Loucy (cell line): ENCODE data around the gene WDR6.

Source experiments
- H2AFZ ChIP-seq: fragments of 200-600 bp; sonication (generic); 2 replicates; pipeline ENCODE4 v1.6.0; 2016; ENCODE audit warnings: antibody characterized with exemption, mild to moderate bottlenecking, low read length, moderate library complexity
- H3F3A ChIP-seq: fragments of 200-600 bp; 2 replicates; pipeline ENCODE4 v1.6.0; 2016; ENCODE audit warnings: antibody characterized with exemption, low read depth, mild to moderate bottlenecking
- H3K27me3 ChIP-seq: fragments of 200-600 bp; sonication (generic); 2 replicates; pipeline ENCODE4 v1.6.1; 2014; ENCODE audit warnings: low read length, mild to moderate bottlenecking; ENCODE audit not compliant: insufficient read depth, poor library complexity, severe bottlenecking
- H3K36me3 ChIP-seq: fragments of 200-600 bp; sonication (generic); 2 replicates; pipeline ENCODE4 v1.6.1; 2016; ENCODE audit warnings: low read length; ENCODE audit not compliant: insufficient read depth
- H3K4me1 ChIP-seq: fragments of 200-600 bp; sonication (generic); 2 replicates; pipeline ENCODE4 v1.5.1; 2014; ENCODE audit warnings: low read length, mild to moderate bottlenecking; ENCODE audit not compliant: insufficient read depth, poor library complexity, severe bottlenecking
- H3K4me2 ChIP-seq: fragments of 200-600 bp; sonication (generic); 2 replicates; pipeline ENCODE4 v1.6.0; 2014; ENCODE audit warnings: antibody characterized with exemption, low read length, low read depth, mild to moderate bottlenecking; ENCODE audit not compliant: poor library complexity, severe bottlenecking
- H3K4me3 ChIP-seq: fragments of 200-600 bp; sonication (generic); 2 replicates; pipeline ENCODE4 v1.5.1; 2014; ENCODE audit warnings: low read length, mild to moderate bottlenecking, mixed read lengths; ENCODE audit not compliant: poor library complexity, severe bottlenecking
- H3K79me2 ChIP-seq: fragments of 200-600 bp; sonication (generic); 2 replicates; pipeline ENCODE4 v1.6.1; 2014; ENCODE audit warnings: low read length; ENCODE audit not compliant: insufficient read depth
- H3K9ac ChIP-seq: fragments of 200-600 bp; sonication (generic); 2 replicates; pipeline ENCODE4 v1.6.0; 2014; ENCODE audit warnings: mild to moderate bottlenecking, low read depth, low read length, moderate library complexity; ENCODE audit not compliant: poor library complexity, severe bottlenecking
- H3K9me2 ChIP-seq: fragments of 200-600 bp; sonication (generic); replicated peaks from 2 replicates; pipeline ENCODE4 v1.6.1; 2016; ENCODE audit warnings: low read depth, low read length, mixed read lengths
- H3K9me3 ChIP-seq: fragments of 200-600 bp; sonication (generic); 2 replicates; pipeline ENCODE4 v1.6.1; 2014; ENCODE audit warnings: mild to moderate bottlenecking, antibody characterized with exemption, low read length, low read depth; ENCODE audit not compliant: insufficient read depth
- H4K20me1 ChIP-seq: fragments of 200-600 bp; sonication (generic); 2 replicates; pipeline ENCODE4 v1.6.0; 2014; ENCODE audit warnings: antibody characterized with exemption, low read length, mild to moderate bottlenecking; ENCODE audit not compliant: insufficient read depth, poor library complexity, severe bottlenecking
- EZH2phosphoT487 ChIP-seq: fragments of 200-600 bp; IDR thresholded peaks from 2 replicates; pipeline ENCODE4 v1.6.1; 2018; ENCODE audit warnings: antibody characterized with exemption, mild to moderate bottlenecking, moderate library complexity, borderline replicate concordance
- TF ChIP-seq, protein P1 (sequence below): fragments of 200-600 bp; sonication (generic); conservative IDR thresholded peaks from 2 replicates; pipeline ENCODE4 v1.5.1; 2014; ENCODE audit warnings: mild to moderate bottlenecking, antibody characterized with exemption, low read length

The WDR6 gene

DNA sequence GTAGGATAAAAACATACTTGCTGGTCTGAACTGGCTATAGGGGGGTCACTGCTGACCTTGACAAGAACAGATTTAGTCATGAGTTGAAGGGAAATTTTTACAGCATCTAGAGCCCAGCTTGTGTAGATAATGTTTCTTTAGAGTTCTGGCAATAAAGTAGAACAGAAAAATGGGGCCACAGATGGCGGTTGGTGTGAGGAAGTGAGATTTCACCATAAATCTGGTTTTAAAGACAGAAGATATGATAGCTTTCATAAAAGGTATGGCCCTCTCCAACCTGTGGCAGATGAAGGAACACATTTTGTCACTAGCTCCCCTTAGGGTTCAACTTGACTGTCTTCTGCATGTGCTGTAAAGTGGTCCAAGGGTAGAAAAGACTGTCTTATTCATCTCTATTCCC is 46.4 kb downstream of the WDR6 start:
- Histone ChIP-seq H3K9me3 (no peaks in the 10 kb centered on the region), H3K36me3 (peaks cover 55% of the 10 kb centered on the region), H3F3A (no peaks in the 10 kb centered on the region), H2AFZ (no peak overlapping the region), H3K79me2 (no peaks in the 10 kb centered on the region), H3K4me2 (no peak overlapping the region), H3K9ac (no peak overlapping the region), H3K4me3 (no peak overlapping the region), H3K4me1 (no peaks in the 10 kb centered on the region), H3K27me3 (no peaks in the 10 kb centered on the region), H4K20me1 (peaks cover 3% of the 10 kb centered on the region), H3K9me2 (no peaks in the 10 kb centered on the region)
- TF ChIP-seq, protein P1, sequence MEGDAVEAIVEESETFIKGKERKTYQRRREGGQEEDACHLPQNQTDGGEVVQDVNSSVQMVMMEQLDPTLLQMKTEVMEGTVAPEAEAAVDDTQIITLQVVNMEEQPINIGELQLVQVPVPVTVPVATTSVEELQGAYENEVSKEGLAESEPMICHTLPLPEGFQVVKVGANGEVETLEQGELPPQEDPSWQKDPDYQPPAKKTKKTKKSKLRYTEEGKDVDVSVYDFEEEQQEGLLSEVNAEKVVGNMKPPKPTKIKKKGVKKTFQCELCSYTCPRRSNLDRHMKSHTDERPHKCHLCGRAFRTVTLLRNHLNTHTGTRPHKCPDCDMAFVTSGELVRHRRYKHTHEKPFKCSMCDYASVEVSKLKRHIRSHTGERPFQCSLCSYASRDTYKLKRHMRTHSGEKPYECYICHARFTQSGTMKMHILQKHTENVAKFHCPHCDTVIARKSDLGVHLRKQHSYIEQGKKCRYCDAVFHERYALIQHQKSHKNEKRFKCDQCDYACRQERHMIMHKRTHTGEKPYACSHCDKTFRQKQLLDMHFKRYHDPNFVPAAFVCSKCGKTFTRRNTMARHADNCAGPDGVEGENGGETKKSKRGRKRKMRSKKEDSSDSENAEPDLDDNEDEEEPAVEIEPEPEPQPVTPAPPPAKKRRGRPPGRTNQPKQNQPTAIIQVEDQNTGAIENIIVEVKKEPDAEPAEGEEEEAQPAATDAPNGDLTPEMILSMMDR, result no peak
- TF ChIP-seq EZH2phosphoT487, result no peak

DNA sequence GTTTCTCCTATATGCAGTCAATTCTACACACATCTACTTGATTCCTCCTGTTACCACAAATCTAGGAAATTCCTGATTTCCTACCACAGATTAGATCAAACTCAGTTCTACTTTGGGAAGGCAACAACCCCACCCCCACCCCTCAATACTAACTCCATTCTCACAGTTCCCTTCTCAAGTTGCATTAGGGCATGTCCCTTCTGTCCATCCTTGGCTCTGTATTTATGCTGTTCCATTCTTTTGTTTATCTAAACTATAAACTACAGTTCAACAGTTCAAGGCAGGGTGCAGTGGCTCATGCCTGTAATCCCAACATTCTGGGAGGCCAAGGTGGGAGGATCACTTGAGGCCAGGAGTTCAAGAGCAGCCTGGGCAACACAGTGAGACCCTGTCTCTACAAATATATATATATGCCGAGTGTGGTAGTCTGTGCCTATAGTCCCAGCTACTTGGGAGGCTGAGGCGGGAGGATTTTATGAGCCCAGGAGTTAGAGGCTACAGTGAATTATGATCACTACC is 47.2 kb downstream of the WDR6 start:
- no peaks in the 10 kb centered on the region for H3K9me3 ChIP-seq
- H3K4me2 ChIP-seq, result no peak overlapping the region
- no peaks in the 10 kb centered on the region for H3K79me2 ChIP-seq
- no peaks in the 10 kb centered on the region for H3K9me2 ChIP-seq
- no peaks in the 10 kb centered on the region for H3F3A ChIP-seq
- no peaks in the 10 kb centered on the region for H3K4me1 ChIP-seq
- H3K4me3 ChIP-seq, result no peak overlapping the region
- H3K36me3 ChIP-seq, result peaks cover 55% of the 10 kb centered on the region
- TF ChIP-seq EZH2phosphoT487, result no peak
- TF ChIP-seq, protein P1, result no peak
- H2AFZ ChIP-seq, result no peak overlapping the region
- H4K20me1 ChIP-seq, result peaks cover 3% of the 10 kb centered on the region
- no peaks in the 10 kb centered on the region for H3K27me3 ChIP-seq
- H3K9ac ChIP-seq, result no peak overlapping the region

DNA sequence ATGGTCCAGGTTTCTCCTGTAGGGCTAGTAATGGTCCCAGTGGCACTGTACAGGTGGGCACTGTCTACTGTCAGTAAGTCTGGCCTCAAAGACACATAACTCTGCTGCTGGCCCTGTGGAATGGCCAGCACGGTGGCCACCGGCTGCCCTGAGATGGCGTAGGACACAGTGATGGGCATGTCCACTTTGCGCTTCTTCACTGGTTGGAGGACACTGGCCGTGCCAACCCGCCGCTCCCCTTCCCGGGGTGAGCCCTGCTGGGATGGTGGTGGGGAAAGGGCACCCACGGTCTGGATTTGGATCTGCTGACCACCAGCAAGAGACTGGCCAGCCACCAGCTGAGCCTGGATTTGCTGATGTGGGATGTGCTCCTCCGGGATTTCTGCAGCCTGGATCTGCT is 50.1 kb downstream of the WDR6 start:
- no peak overlapping the region for H2AFZ ChIP-seq
- no peaks in the 10 kb centered on the region for H3K4me1 ChIP-seq
- H3K36me3 ChIP-seq, result peaks cover 63% of the 10 kb centered on the region
- no peak overlapping the region for H3K4me2 ChIP-seq
- no peaks in the 10 kb centered on the region for H3K27me3 ChIP-seq
- H3K79me2 ChIP-seq, result no peaks in the 10 kb centered on the region
- no peak overlapping the region for H3K9ac ChIP-seq
- no peaks in the 10 kb centered on the region for H3K9me3 ChIP-seq
- no peaks in the 10 kb centered on the region for H3K9me2 ChIP-seq
- TF ChIP-seq EZH2phosphoT487, result no peak
- TF ChIP-seq, protein P1, result no peak
- H4K20me1 ChIP-seq, result peaks cover 3% of the 10 kb centered on the region
- no peak overlapping the region for H3K4me3 ChIP-seq
- H3F3A ChIP-seq, result no peaks in the 10 kb centered on the region
